K562 (cell line): ENCODE results near the gene GRIP1. TPM values are rescaled to one million over a fixed set of nuclear protein-coding genes. Genes with fewer than 3 reads are reported as not detected.

Source experiments
- ATAC-seq: fragments of 200-7000 bp; cut with Tn5 transposase; 3 replicates; pipeline ENCODE4 v1.9.1; 2020; ENCODE audit warnings: moderate library complexity
- BruUV-seq: library from RNA; stranded (reverse); fragments of 400-500 nt; replicated peaks from 2 replicates; lab custom pipeline; 2021; lab: Mats Ljungman, UMichigan
- CTCF ChIA-PET: fragments of 300-600 bp; formaldehyde crosslinking; extraction: SDS; loops from one replicate; lab custom pipeline; 2021; ENCODE audit warnings: low intra/inter-chr PET ratio; lab: Yijun Ruan, JAX
- POLR2A ChIA-PET: fragments of 300-600, 350-650 bp; sonication (Branson Sonifier 250); formaldehyde crosslinking; extraction: SDS; loops from one replicate; lab custom pipeline; 2021; ENCODE audit warnings: antibody characterized with exemption, inconsistent platforms; lab: Yijun Ruan, JAX
- DNase-seq, 4 experiments: peaks; one replicate each; pipeline versions ENCODE4 v3.0.0 to v3.0.0-alpha.2; 2011 to 2018; ENCODE audit warnings: low spot score in 3 of 4, mixed read lengths in 3 of 4; ENCODE audit errors: extremely low read depth in 1 of 4
- FAIRE-seq: peaks from 2 replicates; lab custom pipeline; 2011; peaks lifted over from hg19 to GRCh38; lab: Jason Lieb, UNC
- H2AFZ ChIP-seq: 2 replicates; pipeline ENCODE4 v1.6.0; 2011; ENCODE audit warnings: low read depth, low read length, control low read depth, inconsistent platforms
- H3K27ac ChIP-seq: fragments of 200-600 bp; 3 replicates; pipeline ENCODE4 v1.8.0; 2011; ENCODE audit warnings: low read depth, mild to moderate bottlenecking, control low read depth, inconsistent platforms, low read length, moderate library complexity, mixed read lengths; ENCODE audit errors: extremely low read depth
- H3K27me3 ChIP-seq, 2 experiments: fragments of 300-600 bp in 1 of 2; 2 replicates in 1 of 2; 3 replicates in 1 of 2; pipeline versions ENCODE4 v1.6.0 to v1.8.0; 2011; ENCODE audit warnings: inconsistent platforms in 2 of 2, low read length in 2 of 2, mild to moderate bottlenecking in 1 of 2, mixed read lengths in 1 of 2, moderate library complexity in 1 of 2; ENCODE audit not compliant: control insufficient read depth in 2 of 2, insufficient read depth in 2 of 2
- H3K36me3 ChIP-seq: fragments of 300-600 bp; 3 replicates; pipeline ENCODE4 v1.8.0; 2011; ENCODE audit warnings: mild to moderate bottlenecking, low read length, inconsistent platforms; ENCODE audit not compliant: control insufficient read depth, insufficient read depth
- H3K4me1 ChIP-seq, 2 experiments: fragments of 200-600 bp in 1 of 2; replicated peaks in 1 of 2; 2 replicates in 1 of 2; 3 replicates in 1 of 2; pipeline versions ENCODE4 v1.5.1 to v1.8.0; 2011; ENCODE audit warnings: inconsistent platforms in 2 of 2, low read length in 2 of 2, mild to moderate bottlenecking in 1 of 2, mixed read lengths in 1 of 2, moderate library complexity in 1 of 2; ENCODE audit not compliant: control insufficient read depth in 2 of 2, insufficient read depth in 2 of 2
- H3K4me2 ChIP-seq: 2 replicates; pipeline ENCODE4 v1.6.1; 2011; ENCODE audit warnings: low read length, control low read depth, inconsistent platforms, mixed read lengths; ENCODE audit not compliant: insufficient read depth
- H3K4me3 ChIP-seq: fragments of 200-600 bp; sonication (generic), shearing (Covaris generic); 2 replicates; pipeline ENCODE4 v1.5.1; 2016; ENCODE audit warnings: control low read depth, inconsistent platforms
- H3K79me2 ChIP-seq: fragments of 200-600 bp; 3 replicates; pipeline ENCODE4 v1.8.0; 2011; ENCODE audit warnings: low read length, inconsistent platforms; ENCODE audit not compliant: control insufficient read depth, insufficient read depth
- H3K9ac ChIP-seq, 2 experiments: 2 replicates each; pipeline versions ENCODE4 v1.6.0 to v1.6.1; 2011; ENCODE audit warnings: low read depth in 2 of 2, low read length in 2 of 2, control low read depth in 1 of 2, inconsistent platforms in 1 of 2, mild to moderate bottlenecking in 1 of 2, mixed read lengths in 1 of 2; ENCODE audit not compliant: insufficient read depth in 1 of 2
- H3K9me1 ChIP-seq: one replicate; pipeline ENCODE4 v1.6.0; 2011; ENCODE audit warnings: inconsistent platforms, mild to moderate bottlenecking, low read length, moderate library complexity; ENCODE audit not compliant: control insufficient read depth, insufficient read depth
- H3K9me3 ChIP-seq: replicated peaks from 2 replicates; pipeline ENCODE4 v1.5.1; 2011; ENCODE audit warnings: low read depth, low read length, inconsistent platforms; ENCODE audit not compliant: control insufficient read depth, insufficient read depth
- H4K20me1 ChIP-seq: replicated peaks from 2 replicates; pipeline ENCODE4 v1.6.1; 2011; ENCODE audit warnings: low read length, inconsistent platforms, mixed read lengths; ENCODE audit not compliant: control insufficient read depth, insufficient read depth
- GATAD2A ChIP-seq: fragments of 450-650 bp; IDR thresholded peaks from 2 replicates; pipeline ENCODE4 v1.6.1; 2017
- KDM4B ChIP-seq, 2 experiments: fragments of 450-650 bp in 1 of 2; sonication (generic) in 1 of 2; IDR thresholded peaks; 2 replicates each; pipeline ENCODE4 v1.6.1; 2016 to 2017; ENCODE audit warnings: borderline replicate concordance in 2 of 2, antibody characterized with exemption in 1 of 2, low read depth in 1 of 2, mild to moderate bottlenecking in 1 of 2
- MAFF ChIP-seq: IDR thresholded peaks from 2 replicates; pipeline ENCODE4 v1.6.1; 2012; ENCODE audit warnings: low read length, improper control_type of control experiment
- NEUROD1 ChIP-seq: fragments of 150-350 bp; IDR thresholded peaks from 2 replicates; pipeline ENCODE4 v1.6.1; 2014; ENCODE audit warnings: borderline replicate concordance, low read length, low read depth; ENCODE audit not compliant: partially characterized antibody
- PURB ChIP-seq: sonication (generic); formaldehyde crosslinking; IDR thresholded peaks from 2 replicates; pipeline ENCODE4 v1.9.0; 2021; ENCODE audit warnings: low read depth, mild to moderate bottlenecking, missing genetic modification reagents
- TCFL5 ChIP-seq: fragments of 250-450 bp; sonication (Bioruptor Pico); conservative IDR thresholded peaks from 2 replicates; pipeline ENCODE4 v1.6.1; 2021; ENCODE audit warnings: mild to moderate bottlenecking, moderate library complexity, matching md5 sums
- ZNF354B ChIP-seq: fragments of 250-450 bp; sonication (Bioruptor Pico); IDR thresholded peaks from 2 replicates; pipeline ENCODE4 v1.4.0; 2020
- WGBS: fragments of 100-300 bp; shearing (Covaris generic); methylation state at CpG from one replicate; pipeline ENCODE4 v1.1.6; 2016; ENCODE audit warnings: low coverage, mixed read lengths; ENCODE audit not compliant: insufficient coverage; ENCODE audit errors: missing lambda C conversion rate; 5-methylcytosine and 5-hydroxymethylcytosine counted together
- in situ Hi-C: fragments of 300-500 bp; cut with MboI; formaldehyde crosslinking; loops from 4 replicates; pipeline ENCODE4 v1.15.0; 2018; ENCODE audit warnings: inconsistent platforms, mixed read lengths
- intact Hi-C: fragments of 100-400 bp; cut with micrococcal nuclease; formaldehyde crosslinking; loops from 2 replicates; pipeline ENCODE4 v1.14.2; 2022
- polyA plus RNA-seq, 8 experiments: library from polyadenylated mRNA; depleted of rRNA in 4 of 8; stranded (reverse) in 5 of 8; unstranded in 3 of 8; fragments of >200 nt; fragmentation: Nextera tagmentation in 2 of 8; fragmentation: Illumina TruSeq in 1 of 8; extraction: Ambion mirVana in 2 of 8; extraction: Trizol in 1 of 8; gene quantifications; 2 replicates each; pipeline versions ENCODE4 v1.2.1 to v1.2.3, GENCODE V29; 2011 to 2014; ENCODE audit warnings: inconsistent platforms in 1 of 8, missing spikeins in 1 of 8
- total RNA-seq, 7 experiments: library from RNA; depleted of rRNA in 6 of 7; stranded (reverse); fragments of >200 nt in 6 of 7; fragmentation: Illumina TruSeq in 2 of 7; extraction: Trizol in 2 of 7; gene quantifications; 2 replicates each; pipeline versions ENCODE4 v1.2.1 to v1.2.3, GENCODE V29; 2011 to 2021; ENCODE audit warnings: low replicate concordance in 1 of 7
- TF ChIP-seq, protein P1 (sequence below): fragments of 450-650 bp; IDR thresholded peaks from one replicate; pipeline ENCODE4 v1.6.1; 2018; ENCODE audit warnings: mild to moderate bottlenecking, moderate library complexity; ENCODE audit not compliant: partially characterized antibody
- TF ChIP-seq, protein P2 (sequence below): fragments of 250-450 bp; sonication (Bioruptor Pico); IDR thresholded peaks from 2 replicates; pipeline ENCODE4 v1.4.0; 2020

The GRIP1 gene
- total and polyA plus RNA-seq, 9 of the 15 experiments (the other 6 are each of a cell fraction or from before 2014, with no cell fraction given): 0.28 to 1.2 (median 0.45) TPM

DNA sequence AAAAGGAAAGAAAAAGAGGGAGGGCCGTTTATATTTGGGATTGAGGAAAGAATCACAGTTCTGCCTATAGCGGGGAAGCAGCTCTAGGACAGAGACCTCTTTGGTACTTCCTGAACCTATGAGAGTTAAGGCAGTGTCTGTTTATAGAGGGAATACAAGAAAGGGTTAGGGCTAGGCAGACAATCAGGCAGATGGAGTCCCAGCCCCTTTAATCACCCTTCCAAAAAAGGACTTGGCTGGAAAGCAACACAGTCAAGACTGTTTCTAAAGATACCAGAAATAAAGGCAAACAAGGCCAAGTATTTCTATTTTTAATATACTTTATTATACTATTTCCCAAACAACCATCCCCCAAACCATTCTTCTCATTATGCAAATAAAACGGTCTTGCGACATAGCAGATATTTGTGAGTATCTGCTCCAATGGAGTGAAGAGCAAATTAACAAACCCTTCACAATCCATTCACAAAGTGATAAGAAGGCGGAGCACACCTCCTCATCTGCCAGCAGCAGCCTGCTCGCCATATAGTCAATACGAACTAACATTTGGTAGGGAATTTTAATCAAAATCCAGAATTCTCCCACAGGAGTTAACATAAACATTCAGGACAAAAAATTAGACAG lies 697 bp upstream of the GRIP1 start:
- Histone ChIP-seq H3K9ac (no peak overlapping the region), H3K36me3 (no peaks in the 10 kb centered on the region), H3K4me3 (no peak overlapping the region), H3K27me3 (peaks cover 2 to 4% of the 10 kb centered on the region in 2 experiments; a peak in 2 of 5 replicates), H4K20me1 (no peaks in the 10 kb centered on the region; the same call in 1 of the 2 replicates), H3K27ac (no peak overlapping the region), H3K9me1 (no peaks in the 10 kb centered on the region), H3K79me2 (no peaks in the 10 kb centered on the region), H3K9me3 (no peaks in the 10 kb centered on the region), H2AFZ (no peak overlapping the region), H3K4me1 (no peaks in the 10 kb centered on the region), H3K4me2 (no peak overlapping the region)
- intact Hi-C loops (loop anchor here (10.0 kb wide), 1 partner anchor 325 kb away; no protein-coding TSS in a partner anchor), in situ Hi-C loops (no loop called here)
- FAIRE-seq (no peak), ATAC-seq (no peak), DNase-seq (no peak)
- TF ChIP-seq ZNF354B: no peak
- TF ChIP-seq, protein P1, sequence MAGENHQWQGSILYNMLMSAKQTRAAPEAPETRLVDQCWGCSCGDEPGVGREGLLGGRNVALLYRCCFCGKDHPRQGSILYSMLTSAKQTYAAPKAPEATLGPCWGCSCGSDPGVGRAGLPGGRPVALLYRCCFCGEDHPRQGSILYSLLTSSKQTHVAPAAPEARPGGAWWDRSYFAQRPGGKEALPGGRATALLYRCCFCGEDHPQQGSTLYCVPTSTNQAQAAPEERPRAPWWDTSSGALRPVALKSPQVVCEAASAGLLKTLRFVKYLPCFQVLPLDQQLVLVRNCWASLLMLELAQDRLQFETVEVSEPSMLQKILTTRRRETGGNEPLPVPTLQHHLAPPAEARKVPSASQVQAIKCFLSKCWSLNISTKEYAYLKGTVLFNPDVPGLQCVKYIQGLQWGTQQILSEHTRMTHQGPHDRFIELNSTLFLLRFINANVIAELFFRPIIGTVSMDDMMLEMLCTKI: no peak
- TF ChIP-seq GATAD2A: no peak
- TF ChIP-seq MAFF: no peak
- no peak for TF ChIP-seq KDM4B (IDR thresholded peaks at IDR 0.05; ENCODE audit: borderline replicate concordance in 2 of 2, low read depth in 1 of 2)
- TF ChIP-seq, protein P2, sequence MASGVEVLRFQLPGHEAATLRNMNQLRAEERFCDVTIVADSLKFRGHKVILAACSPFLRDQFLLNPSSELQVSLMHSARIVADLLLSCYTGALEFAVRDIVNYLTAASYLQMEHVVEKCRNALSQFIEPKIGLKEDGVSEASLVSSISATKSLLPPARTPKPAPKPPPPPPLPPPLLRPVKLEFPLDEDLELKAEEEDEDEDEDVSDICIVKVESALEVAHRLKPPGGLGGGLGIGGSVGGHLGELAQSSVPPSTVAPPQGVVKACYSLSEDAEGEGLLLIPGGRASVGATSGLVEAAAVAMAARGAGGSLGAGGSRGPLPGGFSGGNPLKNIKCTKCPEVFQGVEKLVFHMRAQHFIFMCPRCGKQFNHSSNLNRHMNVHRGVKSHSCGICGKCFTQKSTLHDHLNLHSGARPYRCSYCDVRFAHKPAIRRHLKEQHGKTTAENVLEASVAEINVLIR: no peak
- TF ChIP-seq TCFL5: no peak
- no peak for TF ChIP-seq NEUROD1
- TF ChIP-seq PURB: no peak
- WGBS: 1% methylated on average over 7 of the region's 7 CpGs
- no TSS peak for BruUV-seq
- ChIA-PET CTCF (no interaction called here), POLR2A (no interaction called here)
